Anterior cingulate cortex (tissue), 58 donors: Measurements from ENCODE around the gene PVR.

Experiments
- DNase-seq, 58 donors: peaks; one replicate each; lab custom pipeline; 2025; lab: John Stamatoyannopoulos, UW

The PVR gene

GRCh38 chr19:44642377-44642776 lies 1.3 kb upstream of the PVR start:
- DNase-seq: no peak

- DNase-seq: peak in 3 of 58 donors; percentile 13 to 23 (median 21)
Observed at GRCh38 chr19:44644402-44645016, 799 bp downstream of the PVR start.

DNA sequence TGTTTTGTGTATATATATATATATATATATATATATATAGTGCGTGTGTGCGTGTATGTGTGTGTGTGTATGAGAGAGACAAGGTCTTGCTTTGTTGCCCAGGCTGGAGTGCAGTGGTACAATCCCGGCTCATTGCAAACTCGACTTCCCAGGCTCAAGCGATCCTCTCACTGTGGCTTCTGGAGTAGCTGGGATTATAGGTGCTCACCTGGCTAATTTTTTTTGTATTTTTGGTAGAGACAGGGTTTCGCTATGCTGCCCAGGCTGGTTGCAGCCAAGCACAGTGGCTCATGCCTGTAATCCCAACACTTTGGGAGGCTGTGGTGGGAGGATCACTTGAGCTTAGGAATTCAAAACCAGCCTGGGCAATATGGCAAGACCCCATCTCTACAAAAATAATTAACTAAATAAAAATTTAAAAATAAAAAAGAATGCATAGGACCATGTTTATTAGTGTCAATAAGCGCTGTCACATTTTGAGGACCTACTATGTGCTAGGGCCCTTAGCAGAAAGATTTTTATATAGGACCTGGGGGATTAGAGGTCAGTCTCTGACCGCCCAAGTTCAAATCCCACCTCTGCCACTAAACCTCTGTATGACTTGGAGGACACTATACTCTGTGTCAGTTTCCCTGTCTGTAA lies 1.8 kb downstream of the PVR start:
- DNase-seq: no peak

GRCh38 chr19:44646049-44646416 lies 2.3 kb downstream of the PVR start:
- no peak for DNase-seq

- DNase-seq: no peak
Observed at GRCh38 chr19:44647144-44647543, 3.4 kb downstream of the PVR start.

DNA sequence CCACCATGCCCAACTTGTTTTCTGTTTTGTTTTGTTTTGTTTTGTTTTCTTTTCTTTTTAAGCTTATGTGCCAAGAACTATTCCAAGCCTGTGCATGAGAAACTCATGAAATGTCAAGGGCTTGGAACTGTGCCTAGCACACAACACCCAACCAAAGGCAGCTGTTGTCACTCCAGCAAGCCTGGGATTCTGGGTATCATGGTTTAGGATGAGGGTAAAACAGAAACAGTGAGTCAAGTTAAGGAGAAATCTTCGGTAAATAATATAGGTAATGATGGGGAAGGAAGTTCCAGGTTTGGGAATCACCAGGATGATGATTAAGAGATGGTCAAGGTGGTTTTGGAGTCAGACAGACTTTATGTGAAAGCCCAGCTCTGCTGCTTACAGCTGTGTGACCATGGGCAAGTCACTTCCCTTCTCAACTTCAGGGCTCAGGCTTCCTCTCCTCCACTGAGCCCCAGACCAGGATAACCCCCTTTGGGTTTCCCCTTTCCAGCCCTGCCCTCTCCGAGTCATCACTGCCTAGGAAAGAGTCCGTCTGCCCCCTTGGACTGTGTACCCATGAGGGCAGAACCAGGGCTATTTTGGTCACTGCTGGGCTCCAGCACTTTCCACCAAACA lies 5.0 kb downstream of the PVR start:
- no peak for DNase-seq

DNA sequence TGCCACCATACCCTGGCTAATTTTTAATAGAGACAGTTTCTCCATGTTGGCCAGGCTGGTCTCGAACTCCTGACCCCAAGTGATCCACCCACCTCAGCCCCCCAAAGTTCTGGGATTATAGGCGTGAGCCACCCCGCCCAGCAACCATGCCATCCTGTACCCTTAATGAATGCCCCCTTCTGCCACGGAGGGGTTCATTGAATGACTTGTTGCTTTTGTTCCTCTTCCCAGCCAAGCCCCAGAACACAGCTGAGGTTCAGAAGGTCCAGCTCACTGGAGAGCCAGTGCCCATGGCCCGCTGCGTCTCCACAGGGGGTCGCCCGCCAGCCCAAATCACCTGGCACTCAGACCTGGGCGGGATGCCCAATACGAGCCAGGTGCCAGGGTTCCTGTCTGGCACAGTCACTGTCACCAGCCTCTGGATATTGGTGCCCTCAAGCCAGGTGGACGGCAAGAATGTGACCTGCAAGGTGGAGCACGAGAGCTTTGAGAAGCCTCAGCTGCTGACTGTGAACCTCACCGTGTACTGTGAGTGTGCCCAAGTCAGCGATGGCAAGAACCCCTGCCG lies 6.0 kb downstream of the PVR start:
- DNase-seq: no peak

DNA sequence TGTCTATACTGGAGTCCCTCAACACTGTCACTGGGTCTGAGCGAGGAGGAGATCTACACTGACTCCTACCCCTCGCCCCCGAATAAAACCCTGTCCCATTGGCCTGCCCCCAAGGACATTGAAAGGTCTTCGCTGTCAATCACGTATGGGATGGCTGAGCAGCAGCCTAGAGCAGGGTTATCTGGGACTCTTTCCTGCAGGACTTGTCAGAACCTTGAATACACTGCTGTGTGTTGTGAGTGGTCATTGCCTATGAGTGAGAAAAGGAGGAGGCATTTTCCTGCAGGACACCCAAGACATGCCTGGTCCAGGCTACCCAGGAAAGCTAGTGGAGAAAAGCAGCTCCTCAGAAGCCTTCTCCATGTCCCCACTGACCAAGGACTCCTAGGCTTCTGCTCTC lies 9.6 kb downstream of the PVR start:
- no peak for DNase-seq

DNA sequence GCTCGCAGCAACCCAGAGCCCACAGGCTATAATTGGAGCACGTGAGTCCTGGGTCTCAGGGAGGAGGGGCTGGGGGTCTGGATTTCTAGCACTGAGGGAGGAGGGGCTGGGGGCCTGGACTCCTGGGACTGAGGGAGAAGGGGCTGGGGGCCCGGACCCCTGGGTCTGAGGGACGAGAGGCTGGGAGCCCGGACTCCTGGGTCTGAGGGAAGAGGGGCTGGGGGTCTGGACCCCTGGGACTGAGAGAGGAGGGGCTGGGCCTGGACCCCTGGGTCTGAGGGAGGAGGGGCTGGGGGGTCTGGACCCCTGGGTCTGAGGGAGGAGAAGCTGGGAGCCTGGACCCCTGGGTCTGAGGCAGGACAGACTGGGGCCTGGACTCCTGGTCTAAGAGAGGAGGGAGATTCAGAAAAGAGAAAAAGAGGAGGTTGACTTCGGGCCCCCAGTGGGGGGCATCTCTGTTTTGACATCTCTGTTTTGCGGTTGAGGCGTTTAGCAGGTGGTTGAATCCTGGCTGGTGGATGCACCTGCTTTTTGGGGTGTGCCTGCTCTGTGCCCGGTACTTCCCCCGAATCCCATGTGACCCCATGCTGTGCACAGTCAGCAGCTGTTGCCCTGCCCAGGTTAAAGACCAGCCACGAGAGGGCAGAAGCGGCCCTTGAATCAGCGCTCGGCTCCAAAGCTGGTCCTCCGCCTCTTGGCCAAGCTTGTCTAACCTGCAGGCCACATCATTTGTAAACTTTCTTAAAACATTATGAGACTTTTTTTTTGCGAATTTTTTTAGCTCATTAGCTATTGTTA lies 10.5 kb downstream of the PVR start:
- DNase-seq: peak in 23 of 58 donors; percentile 2 to 51 (median 8)

- DNase-seq: peak in 26 of 58 donors; percentile 1 to 56 (median 14)
Observed at GRCh38 chr19:44657211-44657921, 13.7 kb downstream of the PVR start.

DNA sequence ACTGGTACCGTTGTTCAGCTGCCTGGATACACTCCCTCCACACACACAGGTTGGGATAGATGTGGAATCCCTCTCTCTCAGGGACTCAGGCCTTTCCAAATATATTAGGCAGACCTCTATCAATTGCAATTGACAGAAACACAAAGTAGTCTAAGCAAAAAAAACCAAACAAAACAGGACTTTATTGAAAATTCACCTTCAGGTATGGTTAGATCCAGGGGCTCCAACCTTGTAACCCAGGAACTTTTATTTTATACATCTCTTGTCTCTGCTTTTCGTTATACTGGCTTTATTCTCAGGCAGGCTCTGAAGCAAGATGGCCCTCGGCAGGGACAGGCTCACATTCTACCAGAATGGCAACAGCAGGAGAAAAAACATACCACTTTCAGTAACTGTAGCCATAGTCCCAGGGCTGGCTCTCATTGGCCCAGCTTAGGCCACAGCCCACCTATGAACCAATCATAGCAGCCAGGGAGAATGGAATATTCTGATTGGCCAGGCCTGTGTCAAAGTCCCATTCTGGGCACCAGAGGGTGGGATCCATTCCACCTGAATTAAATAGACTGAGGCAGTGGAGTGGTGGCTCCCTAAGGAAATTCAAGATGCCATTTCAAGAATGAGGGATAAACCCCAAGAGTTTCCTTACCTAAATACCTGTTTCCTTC lies 14.5 kb downstream of the PVR start:
- no peak for DNase-seq

- no peak for DNase-seq
Observed at GRCh38 chr19:44660081-44660480, 16.4 kb downstream of the PVR start.

DNA sequence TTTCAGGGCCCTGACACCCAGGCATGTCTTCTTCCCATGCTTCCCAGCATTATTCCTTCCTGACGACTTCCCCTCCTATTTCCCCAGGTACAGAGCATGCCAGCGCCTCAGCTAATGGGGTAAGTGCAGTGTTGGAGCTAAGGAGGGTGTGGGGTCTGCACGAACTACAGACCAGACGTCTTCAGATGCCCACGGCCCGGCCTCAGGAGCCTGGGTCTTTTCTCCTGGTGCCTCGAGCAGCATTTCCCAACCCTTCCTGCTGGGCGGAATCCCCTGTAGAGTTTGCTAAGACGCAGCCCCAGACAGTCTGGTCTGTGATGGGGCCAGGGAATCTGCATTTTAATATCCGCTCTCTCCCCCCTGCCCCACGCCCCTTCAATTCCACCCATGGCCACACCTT lies 17.5 kb downstream of the PVR start:
- no peak for DNase-seq

GRCh38 chr19:44661904-44662303 lies 18.2 kb downstream of the PVR start:
- DNase-seq: no peak

DNA sequence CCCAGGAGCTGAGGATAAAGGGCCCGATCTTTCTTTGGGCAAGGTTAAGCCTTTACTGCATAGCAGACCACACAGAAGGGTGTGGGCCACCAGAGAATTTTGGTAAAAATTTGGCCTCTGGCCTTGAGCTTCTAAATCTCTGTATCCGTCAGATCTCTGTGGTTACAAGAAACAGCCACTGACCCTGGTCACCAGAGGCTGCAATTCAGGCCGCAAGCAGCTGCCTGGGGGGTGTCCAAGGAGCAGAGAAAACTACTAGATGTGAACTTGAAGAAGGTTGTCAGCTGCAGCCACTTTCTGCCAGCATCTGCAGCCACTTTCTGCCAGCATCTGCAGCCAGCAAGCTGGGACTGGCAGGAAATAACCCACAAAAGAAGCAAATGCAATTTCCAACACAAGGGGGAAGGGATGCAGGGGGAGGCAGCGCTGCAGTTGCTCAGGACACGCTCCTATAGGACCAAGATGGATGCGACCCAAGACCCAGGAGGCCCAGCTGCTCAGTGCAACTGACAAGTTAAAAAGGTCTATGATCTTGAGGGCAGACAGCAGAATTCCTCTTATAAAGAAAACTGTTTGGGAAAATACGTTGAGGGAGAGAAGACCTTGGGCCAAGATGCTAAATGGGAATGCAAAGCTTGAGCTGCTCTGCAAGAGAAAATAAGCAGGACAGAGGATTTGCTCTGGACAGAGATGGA lies 19.1 kb downstream of the PVR start:
- peak in 7 of 58 donors; percentile 1 to 18 (median 5) for DNase-seq

DNA sequence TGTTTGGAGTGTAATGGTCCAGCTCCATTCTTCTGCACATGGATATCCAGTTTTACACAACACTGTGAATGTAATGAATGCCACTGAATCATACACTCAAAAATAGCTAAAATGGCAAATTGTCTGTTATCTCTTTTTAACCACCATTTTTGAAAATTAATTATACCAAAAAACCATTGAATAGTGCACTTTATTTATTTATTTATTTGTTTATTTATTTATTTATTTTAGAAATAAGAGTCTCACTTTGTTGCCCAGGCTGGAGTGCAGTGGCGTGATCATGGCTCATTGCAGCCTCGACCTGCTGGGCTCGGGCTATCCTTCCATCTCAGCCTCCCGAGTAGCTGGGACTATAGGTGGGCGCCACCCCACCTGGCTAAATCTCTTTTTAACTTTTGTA lies 20.3 kb downstream of the PVR start:
- no peak for DNase-seq

DNA sequence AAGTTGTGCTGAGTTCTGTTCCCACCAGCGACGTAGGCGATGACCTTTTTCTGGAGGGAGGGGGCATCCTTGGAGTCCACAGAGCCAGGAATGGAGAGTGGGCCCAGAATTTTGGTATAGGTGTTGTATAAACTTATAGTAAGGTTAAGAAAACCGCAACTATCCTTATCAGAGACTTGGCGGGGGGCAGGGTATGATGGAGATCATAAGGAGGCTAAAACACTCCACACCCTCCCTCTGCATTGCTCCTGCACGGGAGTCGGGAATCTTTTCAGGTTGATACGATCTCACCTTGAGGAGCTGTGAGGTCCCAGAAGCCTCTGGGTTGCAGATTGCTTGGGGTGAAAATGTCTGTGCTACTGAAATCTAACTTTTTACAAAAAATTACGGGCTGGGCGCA lies 21.3 kb downstream of the PVR start:
- DNase-seq: no peak

- DNase-seq: no peak
Observed at GRCh38 chr19:44666852-44667556, 23.3 kb downstream of the PVR start.
